ENCODE results near the gene PCDHB4.
"Not testable (repeated sequence)": the region's sequence is repeated elsewhere in the genome, so short reads cannot be mapped to it uniquely, and the experiment has no call there.

DNA sequence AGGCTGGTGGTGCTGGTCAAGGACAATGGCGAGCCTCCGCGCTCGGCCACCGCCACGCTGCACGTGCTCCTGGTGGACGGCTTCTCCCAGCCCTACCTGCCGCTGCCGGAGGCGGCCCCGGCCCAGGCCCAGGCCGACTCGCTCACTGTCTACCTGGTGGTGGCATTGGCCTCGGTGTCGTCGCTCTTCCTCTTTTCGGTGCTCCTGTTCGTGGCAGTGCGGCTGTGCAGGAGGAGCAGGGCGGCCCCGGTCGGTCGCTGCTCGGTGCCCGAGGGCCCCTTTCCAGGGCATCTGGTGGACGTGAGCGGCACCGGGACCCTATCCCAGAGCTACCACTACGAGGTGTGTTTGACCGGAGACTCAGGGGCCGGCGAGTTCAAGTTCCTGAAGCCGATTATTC is 15.7 kb downstream of the PCDHB4 start:
- not testable (repeated sequence) for TF ChIP-seq NRF1 (IDR thresholded peaks at IDR 0.05; ENCODE audit: low read depth, low read length); CTCF (IDR thresholded peaks at IDR 0.05); TEAD4 (IDR thresholded peaks at IDR 0.05; ENCODE audit: borderline replicate concordance, insufficient read depth); TAF1 (IDR thresholded peaks at IDR 0.05; ENCODE audit: borderline replicate concordance, low read depth, low read length); USF1 (IDR thresholded peaks at IDR 0.05; ENCODE audit: borderline replicate concordance, low read depth); SMC3 (IDR thresholded peaks at IDR 0.05; ENCODE audit: low read depth, low read length); RAD21 (IDR thresholded peaks at IDR 0.05; ENCODE audit: low read length); MAX (IDR thresholded peaks at IDR 0.05; ENCODE audit: low read depth)

Data from SK-N-SH (cell line).